Ovary (tissue), 9 donors: ENCODE results near the gene OR6T1. TPM values are rescaled to one million over a fixed set of nuclear protein-coding genes. Genes with fewer than 3 reads are reported as not detected.

Experiments used
- DNase-seq, 5 donors: peaks; one replicate each; pipeline ENCODE4 v3.0.0-alpha.2; 2019 to 2020
- H3K27ac ChIP-seq, 2 donors: fragments of 200-600 bp; one replicate each; pipeline versions ENCODE4 v1.5.1 to v1.8.0; 2019 to 2022
- H3K27me3 ChIP-seq: fragments of 200-600 bp; one replicate; pipeline ENCODE4 v1.8.0; 2022
- H3K36me3 ChIP-seq: fragments of 200-600 bp; sonication (generic); one replicate; pipeline ENCODE4 v1.5.1; 2019
- H3K4me1 ChIP-seq: one replicate; pipeline ENCODE4 v1.8.1; 2013; ENCODE audit warnings: mild to moderate bottlenecking, moderate library complexity; ENCODE audit not compliant: insufficient read depth
- H3K4me3 ChIP-seq: fragments of 200-600 bp; sonication (generic); one replicate; pipeline ENCODE4 v1.5.1; 2017
- H3K9me3 ChIP-seq, 2 donors: fragments of 200-600 bp in 1 of 2; sonication (generic) in 1 of 2; one replicate each; pipeline versions ENCODE4 v1.5.1 to v1.8.1; 2013 to 2019; ENCODE audit warnings: mild to moderate bottlenecking in 1 of 2, moderate library complexity in 1 of 2
- CTCF ChIP-seq, 3 donors: fragments of 450-650 bp in 2 of 3; fragments of 200-600 bp in 1 of 3; IDR thresholded peaks; one replicate each; pipeline versions ENCODE4 v1.5.1 to v1.8.0; 2016 to 2022; ENCODE audit warnings: antibody characterized with exemption in 3 of 3, mild to moderate bottlenecking in 1 of 3
- EP300 ChIP-seq: sonication (generic); formaldehyde crosslinking; IDR thresholded peaks from one replicate; pipeline ENCODE4 v1.6.1; 2017; ENCODE audit warnings: antibody characterized with exemption
- POLR2A ChIP-seq: fragments of 450-650 bp; IDR thresholded peaks from one replicate; pipeline ENCODE4 v1.6.1; 2017; ENCODE audit warnings: antibody characterized with exemption, mild to moderate bottlenecking, moderate library complexity
- WGBS, 3 donors: extraction: QIAGEN DNeasy Blood & Tissue Kit in 1 of 3; methylation state at CpG; one replicate each; pipeline versions ENCODE4 v1.1.5 to v1.1.7; 2013 to 2017; 5-methylcytosine and 5-hydroxymethylcytosine counted together
- intact Hi-C, 4 donors: fragments of 100-400 bp; cut with DNase I; formaldehyde crosslinking; loops; one replicate each; pipeline versions ENCODE4 v1.11.0 to v1.15.1; 2022 to 2023
- polyA plus RNA-seq, 2 donors: library from polyadenylated mRNA; stranded (reverse); fragments of 200-250 nt in 1 of 2; fragments of 350-450 nt in 1 of 2; fragmentation: Illumina TruSeq in 1 of 2; extraction: RNeasy Lipid Tissue Mini Kit (QIAGEN cat#74804) in 1 of 2; gene quantifications; one replicate each; pipeline ENCODE4 v1.2.3, GENCODE V29; 2013 to 2014
- total RNA-seq, 7 donors: library from RNA; depleted of rRNA in 2 of 7; stranded (reverse); fragments of >200 nt in 2 of 7; fragmentation: NEBNext Ultra II Directional in 3 of 7; extraction: Animal tissue kit (Norgen Biotek cat#: 25700) in 3 of 7; gene quantifications; one replicate each; pipeline versions ENCODE4 v1.1.0 to v1.2.4, GENCODE V29; 2016 to 2023
- donor health status: DM: no; HTN: no; CAD: no; lungs with moderate emphysema.
- donor health status: DM: no; HTN: no; CAD: no.
- donor health status: Bipolar disorder and iron deficiency.
- donor health status: DM: yes; HTN: yes; CAD: no.
- donor health status: DM: no; HTN: no; CAD: no.
- donor health status: DM: yes; HTN: yes; CAD: no.

Gene OR6T1
- total and polyA plus RNA-seq, 9 donors, result not detected

DNA sequence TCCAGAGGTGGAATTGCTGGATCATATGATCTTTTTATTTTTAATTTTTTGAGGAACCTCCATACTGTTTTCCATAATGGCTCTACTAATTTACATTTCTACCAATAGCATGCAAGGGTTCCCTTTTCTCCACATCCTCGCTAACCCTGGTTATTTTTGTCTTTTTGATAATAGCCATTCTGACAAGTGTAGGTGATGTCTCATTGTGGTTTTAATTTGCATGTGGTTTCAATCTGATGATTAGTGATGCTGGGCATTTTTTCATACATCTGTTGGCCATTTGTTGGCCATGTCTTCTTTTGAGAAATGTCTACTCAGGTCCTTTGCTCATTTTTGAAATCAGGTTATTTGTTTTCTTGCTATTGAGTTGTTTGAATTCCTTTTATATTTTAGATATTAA lies 19.6 kb downstream of the OR6T1 start:
- H3K36me3 ChIP-seq, result no peaks in the 10 kb centered on the region
- no peak for TF ChIP-seq POLR2A
- no peak for TF ChIP-seq EP300
- no peak for TF ChIP-seq CTCF (IDR thresholded peaks at IDR 0.05)
- no peaks in the 10 kb centered on the region for H3K9me3 ChIP-seq
- no peaks in the 10 kb centered on the region for H3K27me3 ChIP-seq
- H3K4me3 ChIP-seq, result no peak overlapping the region
- H3K4me1 ChIP-seq, result no peaks in the 10 kb centered on the region
- no peak for DNase-seq
- H3K27ac ChIP-seq, result no peak overlapping the region
- WGBS, 3 donors, result 73 to 89% (median 85%) methylated on average over 1 of the region's 1 CpG
- intact Hi-C loops, result no loop called here

GRCh38 chr11:123920943-123921342 lies 22.7 kb downstream of the OR6T1 start:
- H3K4me3 ChIP-seq, result no peak overlapping the region
- no peak for DNase-seq
- no peaks in the 10 kb centered on the region for H3K27me3 ChIP-seq
- 64 to 73% (median 67%) methylated on average over 3 of the region's 3 CpGs for WGBS, 3 donors
- no peaks in the 10 kb centered on the region for H3K9me3 ChIP-seq
- no peak overlapping the region for H3K27ac ChIP-seq
- no peaks in the 10 kb centered on the region for H3K36me3 ChIP-seq
- no peaks in the 10 kb centered on the region for H3K4me1 ChIP-seq
- TF ChIP-seq CTCF (IDR thresholded peaks at IDR 0.05) (no peak), EP300 (no peak), POLR2A (no peak)
- intact Hi-C loops, result no loop called here

- no peak for DNase-seq
- WGBS, 3 donors, result 13 to 29% (median 13%) methylated on average over 3 of the region's 3 CpGs
- Histone ChIP-seq H3K4me3 (no peak overlapping the region), H3K27me3 (no peaks in the 10 kb centered on the region), H3K9me3 (no peaks in the 10 kb centered on the region), H3K27ac (no peak overlapping the region), H3K36me3 (no peaks in the 10 kb centered on the region), H3K4me1 (peaks cover 1% of the 10 kb centered on the region)
- TF ChIP-seq CTCF (IDR thresholded peaks at IDR 0.05) (no peak), EP300 (no peak), POLR2A (no peak)
- intact Hi-C loops, result no loop called here
Measured at GRCh38 chr11:123905826-123906225, 37.8 kb downstream of the OR6T1 start.

- 5 to 35% (median 11%) methylated on average over 3 of the region's 3 CpGs for WGBS, 3 donors
- Histone ChIP-seq H3K27me3 (no peaks in the 10 kb centered on the region), H3K4me1 (peaks cover 1% of the 10 kb centered on the region), H3K9me3 (no peaks in the 10 kb centered on the region), H3K4me3 (no peak overlapping the region), H3K27ac (no peak overlapping the region), H3K36me3 (no peaks in the 10 kb centered on the region)
- TF ChIP-seq CTCF (IDR thresholded peaks at IDR 0.05) (no peak), POLR2A (no peak), EP300 (no peak)
- DNase-seq, result no peak
- intact Hi-C loops, result no loop called here
Measured at GRCh38 chr11:123904932-123905331, 38.7 kb downstream of the OR6T1 start.

GRCh38 chr11:123903932-123904331 lies 39.7 kb downstream of the OR6T1 start:
- DNase-seq, result no peak
- WGBS, 3 donors, result 71 to 82% (median 74%) methylated on average over 2 of the region's 2 CpGs

More at GRCh38 chr11:123903932-123904331, 39.7 kb downstream of the OR6T1 start:
- no peak overlapping the region for H3K27ac ChIP-seq
- H3K27me3 ChIP-seq, result no peaks in the 10 kb centered on the region
- H3K9me3 ChIP-seq, result no peaks in the 10 kb centered on the region
- intact Hi-C loops, result no loop called here
- H3K4me1 ChIP-seq, result peaks cover 3% of the 10 kb centered on the region
- TF ChIP-seq CTCF (IDR thresholded peaks at IDR 0.05), result no peak
- TF ChIP-seq EP300, result no peak
- TF ChIP-seq POLR2A, result no peak
- H3K4me3 ChIP-seq, result no peak overlapping the region
- no peaks in the 10 kb centered on the region for H3K36me3 ChIP-seq
